Measurements from ENCODE around the gene ADRM1. TPM values are rescaled to one million over a fixed set of nuclear protein-coding genes. Genes with fewer than 3 reads are reported as not detected.

ADRM1 gene
- total RNA-seq, 1 donor from 2014 or later: 125 TPM

GRCh38 chr20:62296724-62297448 lies 5.9 kb upstream of the ADRM1 start:
- no peaks in the 10 kb centered on the region for H3K79me2 ChIP-seq (ENCODE audit: insufficient read depth, low read length)
- H3K27me3 ChIP-seq (ENCODE audit: insufficient read depth, low read length): no peaks in the 10 kb centered on the region
- no peak overlapping the region for H3K27ac ChIP-seq (ENCODE audit: low read depth, low read length)
- H3K9ac ChIP-seq (ENCODE audit: low read length): no peak overlapping the region
- no peak for DNase-seq (ENCODE audit: low read depth)
- H3K4me1 Mint-ChIP-seq (ENCODE audit: low read depth, unreplicated experiment): no peaks in the 10 kb centered on the region
- H3K36me3 ChIP-seq (ENCODE audit: insufficient read depth, low read length): peaks cover 7% of the 10 kb centered on the region
- H3K9me3 Mint-ChIP-seq (ENCODE audit: unreplicated experiment): no peaks in the 10 kb centered on the region
- no peak overlapping the region for H3K4me2 ChIP-seq (ENCODE audit: low read length)
- H3K9me3 ChIP-seq (ENCODE audit: insufficient read depth, low read depth, low read length): no peaks in the 10 kb centered on the region
- H3K4me3 Mint-ChIP-seq (ENCODE audit: unreplicated experiment): no peak overlapping the region
- H3K4me3 ChIP-seq (ENCODE audit: insufficient read depth, low read depth, low read length): no peak overlapping the region
- no peaks in the 10 kb centered on the region for H3K27me3 Mint-ChIP-seq (ENCODE audit: low read depth, unreplicated experiment)
- no peak for TF ChIP-seq CTCF (IDR thresholded peaks at IDR 0.05; ENCODE audit: insufficient read depth, low read depth, low read length)
- no peak for TF ChIP-seq EZH2 (IDR thresholded peaks at IDR 0.05; ENCODE audit: insufficient read depth, low read length)
- no peaks in the 10 kb centered on the region for H3K4me1 ChIP-seq (ENCODE audit: insufficient read depth, low read length)
- H4K20me1 ChIP-seq (ENCODE audit: insufficient read depth, low read length): peaks cover 3% of the 10 kb centered on the region
- H3K27ac Mint-ChIP-seq (ENCODE audit: unreplicated experiment): no peak overlapping the region
- no peak for FAIRE-seq
- peaks cover 11% of the 10 kb centered on the region for H3K36me3 Mint-ChIP-seq (ENCODE audit: low read depth, unreplicated experiment)
- H2AFZ ChIP-seq (ENCODE audit: low read depth, low read length): no peak overlapping the region

- Mint-ChIP-seq H3K4me1 (ENCODE audit: low read depth, unreplicated experiment) (no peaks in the 10 kb centered on the region), H3K9me3 (ENCODE audit: unreplicated experiment) (no peaks in the 10 kb centered on the region), H3K36me3 (ENCODE audit: low read depth, unreplicated experiment) (peaks cover 8% of the 10 kb centered on the region), H3K27me3 (ENCODE audit: low read depth, unreplicated experiment) (no peaks in the 10 kb centered on the region), H3K27ac (ENCODE audit: unreplicated experiment) (no peak overlapping the region), H3K4me3 (ENCODE audit: unreplicated experiment) (peak overlapping the region; percentile 20)
- no peaks in the 10 kb centered on the region for H3K9me3 ChIP-seq (ENCODE audit: insufficient read depth, low read depth, low read length)
- H4K20me1 ChIP-seq (ENCODE audit: insufficient read depth, low read length): peaks cover 3% of the 10 kb centered on the region
- no peak overlapping the region for H3K4me3 ChIP-seq (ENCODE audit: insufficient read depth, low read depth, low read length)
- H3K4me2 ChIP-seq (ENCODE audit: low read length): no peak overlapping the region
- no peaks in the 10 kb centered on the region for H3K27me3 ChIP-seq (ENCODE audit: insufficient read depth, low read length)
- TF ChIP-seq EZH2 (IDR thresholded peaks at IDR 0.05; ENCODE audit: insufficient read depth, low read length) (no peak), CTCF (IDR thresholded peaks at IDR 0.05; ENCODE audit: insufficient read depth, low read depth, low read length) (no peak)
- no peaks in the 10 kb centered on the region for H3K79me2 ChIP-seq (ENCODE audit: insufficient read depth, low read length)
- H3K4me1 ChIP-seq (ENCODE audit: insufficient read depth, low read length): no peaks in the 10 kb centered on the region
- H3K27ac ChIP-seq (ENCODE audit: low read depth, low read length): no peak overlapping the region
- no peak for DNase-seq (ENCODE audit: low read depth)
- peaks cover 4% of the 10 kb centered on the region for H3K36me3 ChIP-seq (ENCODE audit: insufficient read depth, low read length)
- no peak overlapping the region for H3K9ac ChIP-seq (ENCODE audit: low read length)
- no peak overlapping the region for H2AFZ ChIP-seq (ENCODE audit: low read depth, low read length)
- FAIRE-seq: no peak
These were observed 5.2 kb upstream of the ADRM1 start for GRCh38 chr20:62297449-62298227.

Data from astrocyte (in vitro differentiated cells and primary cell).